ENCODE data around the gene TMEM217.

TMEM217 gene

DNA sequence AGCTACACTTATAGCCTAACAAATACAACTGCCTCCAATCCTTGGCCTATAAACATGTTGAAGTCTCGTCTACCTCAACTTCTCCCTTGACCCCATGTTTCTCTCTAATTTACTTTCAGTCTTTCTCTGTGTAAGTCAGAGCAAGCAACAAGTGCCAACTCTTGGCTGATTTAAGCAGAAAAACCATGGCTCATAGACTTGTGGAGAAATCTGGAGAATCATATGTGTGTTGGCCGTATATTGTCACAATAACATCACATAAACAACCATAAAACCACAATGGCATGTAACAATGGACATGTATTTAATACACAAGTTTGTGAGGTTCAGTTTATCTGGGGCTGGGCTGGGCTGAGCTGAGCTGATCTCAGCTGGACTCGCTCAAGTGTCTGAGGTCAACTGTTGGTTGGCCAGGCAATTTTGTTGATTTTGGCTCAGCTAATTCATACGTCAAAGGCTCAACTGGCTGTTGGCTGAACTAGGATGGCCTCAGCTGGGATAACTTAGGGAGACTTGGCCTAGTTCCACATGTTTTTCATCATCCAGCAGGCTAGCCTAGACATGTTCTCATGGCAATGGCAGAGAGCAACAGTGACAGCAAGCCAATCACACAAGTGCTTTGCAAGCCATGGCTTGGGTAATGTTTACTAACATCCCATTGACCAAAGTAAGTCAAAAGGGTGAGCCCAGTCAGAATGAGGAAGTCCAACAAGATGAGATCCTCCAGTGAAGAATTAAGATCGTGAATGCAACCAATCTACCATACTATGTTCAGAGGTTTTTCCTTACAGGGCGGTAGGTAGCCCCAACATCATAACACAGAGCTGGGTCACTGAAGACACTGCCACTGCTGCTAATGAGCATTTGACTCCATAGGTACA lies 13.3 kb downstream of the TMEM217 start:
- no peaks in the 10 kb centered on the region for H3K9me3 Mint-ChIP-seq

DNA sequence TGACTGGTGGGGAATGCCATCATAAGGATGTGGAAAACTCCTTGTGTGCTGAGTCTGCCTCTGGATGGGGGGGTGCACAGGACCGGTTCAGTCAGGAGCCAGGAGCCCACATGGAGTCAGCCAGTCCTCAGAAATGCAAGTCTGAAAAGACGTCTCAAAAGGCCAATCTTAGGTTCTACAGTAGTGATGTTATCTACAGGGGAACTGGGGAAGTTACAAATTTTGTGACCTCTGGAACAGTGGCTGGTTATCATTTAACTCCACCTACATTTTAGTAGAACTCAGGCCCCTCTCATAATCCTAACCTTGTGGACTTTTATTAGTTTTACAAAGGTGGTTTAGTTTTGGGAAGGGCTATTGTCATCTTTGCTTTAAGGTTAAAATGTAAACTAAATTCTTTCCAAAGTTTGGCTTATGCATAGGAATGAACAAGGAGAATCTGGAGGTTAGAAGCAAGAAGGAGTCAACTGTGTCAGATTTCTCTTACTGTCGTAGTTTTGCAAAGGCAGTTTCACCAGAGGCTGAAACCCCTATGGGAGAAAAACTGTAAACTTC lies 14.1 kb downstream of the TMEM217 start:
- Mint-ChIP-seq H3K9me3 (no peaks in the 10 kb centered on the region), H3K27me3 (peaks cover 3% of the 10 kb centered on the region), H3K4me1 (ENCODE audit: low read depth) (peaks cover 36% of the 10 kb centered on the region), H3K4me3 (no peak overlapping the region), H3K36me3 (ENCODE audit: low read depth) (no peaks in the 10 kb centered on the region), H3K27ac (peak overlapping the region; percentile 20)
- intact Hi-C loops (cut with micrococcal nuclease) = no loop called here

More for the DNA sequence above, 13.3 kb downstream of the TMEM217 start:
- Mint-ChIP-seq H3K4me1 (ENCODE audit: low read depth) (peaks cover 33% of the 10 kb centered on the region), H3K27me3 (peaks cover 3% of the 10 kb centered on the region), H3K36me3 (ENCODE audit: low read depth) (no peaks in the 10 kb centered on the region), H3K4me3 (no peak overlapping the region), H3K27ac (no peak overlapping the region)
- intact Hi-C loops (cut with micrococcal nuclease) = no loop called here

DNA sequence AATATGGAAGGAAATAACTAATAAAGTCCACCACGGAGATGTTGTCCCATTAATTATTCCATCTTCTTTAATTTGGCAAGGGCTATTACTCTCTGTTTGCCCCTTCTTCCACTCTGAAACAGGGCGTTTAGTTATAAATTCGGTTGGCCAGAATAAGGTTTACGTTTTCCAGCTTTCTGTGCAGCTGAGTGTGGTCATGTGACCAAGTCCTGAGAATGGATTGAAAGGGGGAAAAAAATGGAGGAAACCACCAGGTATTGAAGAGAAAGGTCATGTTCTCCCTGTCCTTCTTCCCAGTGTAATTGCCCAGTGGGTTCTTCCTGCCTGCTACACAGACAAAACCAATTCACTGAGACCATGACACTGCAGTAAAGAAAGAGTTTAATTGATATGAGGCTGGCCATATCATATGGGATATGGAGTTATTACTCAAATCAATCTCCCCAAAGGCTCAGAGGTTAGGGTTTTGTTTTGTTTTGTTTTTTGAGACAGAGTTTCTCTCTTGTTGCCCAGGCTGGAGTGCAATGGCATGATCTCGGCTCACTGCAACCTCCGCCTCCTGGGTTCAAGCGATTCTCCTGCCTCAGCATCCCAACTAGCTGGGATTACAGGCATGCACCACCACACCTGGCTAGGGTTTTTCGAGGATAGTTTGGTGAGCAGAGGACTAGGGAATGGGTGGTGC lies 14.7 kb downstream of the TMEM217 start:
- H3K9me3 Mint-ChIP-seq = no peaks in the 10 kb centered on the region
- H3K4me3 Mint-ChIP-seq = no peak overlapping the region
- intact Hi-C loops (cut with micrococcal nuclease) = no loop called here
- H3K4me1 Mint-ChIP-seq (ENCODE audit: low read depth) = peaks cover 39% of the 10 kb centered on the region
- peaks cover 3% of the 10 kb centered on the region for H3K27me3 Mint-ChIP-seq
- H3K36me3 Mint-ChIP-seq (ENCODE audit: low read depth) = no peaks in the 10 kb centered on the region
- H3K27ac Mint-ChIP-seq = peak overlapping the region; percentile 20

DNA sequence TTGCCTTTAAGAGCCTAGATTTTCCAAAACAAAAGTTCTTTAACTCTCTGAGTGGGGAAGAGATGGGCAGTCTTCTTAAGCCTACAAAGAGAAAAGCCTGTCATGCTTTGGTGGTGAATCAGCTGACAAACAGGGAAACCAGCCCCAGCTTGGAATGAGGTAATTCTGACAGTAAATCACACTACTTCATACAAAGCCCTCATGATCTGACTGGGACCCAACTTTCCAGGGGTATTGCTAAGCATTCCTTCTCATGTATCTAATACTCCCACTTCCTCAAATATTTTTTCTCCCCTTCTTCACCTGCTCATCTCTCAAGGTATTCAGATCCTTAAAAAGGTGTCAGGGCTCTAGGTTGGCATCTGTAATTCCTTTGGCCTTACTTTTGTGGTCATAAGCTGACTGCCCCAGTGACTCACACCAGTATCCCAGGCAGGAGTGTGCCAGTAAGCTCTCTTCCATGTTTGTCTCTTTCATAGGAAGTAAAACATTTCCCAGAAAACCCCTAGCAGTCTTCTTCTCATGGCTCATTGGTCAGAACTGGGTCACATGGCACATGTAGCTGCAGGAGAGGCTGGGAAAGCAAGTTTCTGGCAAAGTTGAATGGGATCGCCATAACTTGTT lies 15.4 kb downstream of the TMEM217 start:
- intact Hi-C loops (cut with micrococcal nuclease) = loop anchor here (1.0 kb wide), 1 partner anchor 192 kb away; no protein-coding TSS in a partner anchor

DNA sequence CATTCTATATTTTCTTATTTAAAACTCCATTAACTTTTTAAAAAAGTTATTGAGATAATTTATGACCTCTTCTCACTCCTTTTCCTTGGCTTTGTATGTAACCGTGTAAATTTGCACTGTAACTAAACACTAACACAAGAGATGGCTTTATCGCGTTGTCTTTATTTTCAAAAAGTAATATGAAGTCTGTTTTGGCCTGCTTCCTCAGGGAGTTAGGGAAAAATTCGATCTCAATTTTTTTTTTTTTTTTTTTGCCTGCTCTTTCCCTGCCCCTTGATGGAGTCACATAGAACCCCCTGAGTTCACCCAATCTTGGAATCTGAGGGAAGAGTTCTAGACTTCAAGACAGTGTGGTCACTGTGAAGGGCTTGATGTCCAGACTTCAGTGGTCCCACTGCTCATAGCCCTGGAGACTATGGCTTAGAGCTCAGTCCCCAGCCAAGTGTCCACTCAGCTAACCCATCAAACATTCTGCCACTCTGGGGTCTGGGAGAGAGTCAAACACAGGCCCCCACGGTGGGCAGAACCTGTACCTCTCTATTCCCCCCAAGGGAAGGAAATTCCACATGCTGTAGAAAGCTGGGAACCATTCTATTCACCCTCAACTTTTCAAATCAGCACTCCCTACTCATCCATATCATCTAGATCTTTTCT lies 16.0 kb downstream of the TMEM217 start:
- Mint-ChIP-seq H3K27ac (peak overlapping the region; percentile 82), H3K4me1 (ENCODE audit: low read depth) (peaks cover 51% of the 10 kb centered on the region), H3K9me3 (no peaks in the 10 kb centered on the region), H3K27me3 (peaks cover 3% of the 10 kb centered on the region), H3K4me3 (no peak overlapping the region), H3K36me3 (ENCODE audit: low read depth) (no peaks in the 10 kb centered on the region)
- intact Hi-C loops (cut with micrococcal nuclease) = loop anchor here (1.0 to 2.0 kb wide), 2 partner anchors 15 to 192 kb away; partner anchors contain the start of gene TBC1D22B

More for the DNA sequence above, 15.4 kb downstream of the TMEM217 start:
- Mint-ChIP-seq H3K4me1 (ENCODE audit: low read depth) (peaks cover 45% of the 10 kb centered on the region), H3K36me3 (ENCODE audit: low read depth) (no peaks in the 10 kb centered on the region), H3K4me3 (no peak overlapping the region), H3K27me3 (peaks cover 3% of the 10 kb centered on the region), H3K27ac (peak overlapping the region; percentile 82), H3K9me3 (no peaks in the 10 kb centered on the region)

DNA sequence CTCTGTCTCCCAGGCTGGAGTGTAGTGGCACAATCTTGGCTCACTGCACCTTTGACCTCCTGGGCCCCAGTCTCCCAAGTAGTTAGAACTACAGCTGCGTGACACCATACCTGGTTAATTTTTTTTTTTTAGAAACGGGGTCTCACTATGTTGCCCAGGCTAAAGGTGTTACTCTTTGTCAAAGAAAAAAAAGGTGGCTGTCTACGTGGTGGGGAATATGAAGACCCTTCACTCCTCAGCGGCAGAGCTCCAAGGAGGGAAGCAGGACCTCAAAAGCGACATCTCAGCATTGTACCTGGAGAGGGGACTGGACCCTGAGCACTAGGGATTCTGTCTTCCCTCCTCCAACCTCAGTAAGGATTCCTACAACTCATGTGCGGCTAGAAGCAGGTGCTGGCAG lies 16.8 kb downstream of the TMEM217 start:
- no peak overlapping the region for H3K27ac Mint-ChIP-seq
- no peaks in the 10 kb centered on the region for H3K9me3 Mint-ChIP-seq
- intact Hi-C loops (cut with micrococcal nuclease) = loop anchor here (2.0 kb wide), 1 partner anchor 16 kb away; the partner anchor contains the start of gene TBC1D22B
- H3K36me3 Mint-ChIP-seq (ENCODE audit: low read depth) = no peaks in the 10 kb centered on the region
- peaks cover 54% of the 10 kb centered on the region for H3K4me1 Mint-ChIP-seq (ENCODE audit: low read depth)
- H3K27me3 Mint-ChIP-seq = peaks cover 2% of the 10 kb centered on the region
- no peak overlapping the region for H3K4me3 Mint-ChIP-seq

DNA sequence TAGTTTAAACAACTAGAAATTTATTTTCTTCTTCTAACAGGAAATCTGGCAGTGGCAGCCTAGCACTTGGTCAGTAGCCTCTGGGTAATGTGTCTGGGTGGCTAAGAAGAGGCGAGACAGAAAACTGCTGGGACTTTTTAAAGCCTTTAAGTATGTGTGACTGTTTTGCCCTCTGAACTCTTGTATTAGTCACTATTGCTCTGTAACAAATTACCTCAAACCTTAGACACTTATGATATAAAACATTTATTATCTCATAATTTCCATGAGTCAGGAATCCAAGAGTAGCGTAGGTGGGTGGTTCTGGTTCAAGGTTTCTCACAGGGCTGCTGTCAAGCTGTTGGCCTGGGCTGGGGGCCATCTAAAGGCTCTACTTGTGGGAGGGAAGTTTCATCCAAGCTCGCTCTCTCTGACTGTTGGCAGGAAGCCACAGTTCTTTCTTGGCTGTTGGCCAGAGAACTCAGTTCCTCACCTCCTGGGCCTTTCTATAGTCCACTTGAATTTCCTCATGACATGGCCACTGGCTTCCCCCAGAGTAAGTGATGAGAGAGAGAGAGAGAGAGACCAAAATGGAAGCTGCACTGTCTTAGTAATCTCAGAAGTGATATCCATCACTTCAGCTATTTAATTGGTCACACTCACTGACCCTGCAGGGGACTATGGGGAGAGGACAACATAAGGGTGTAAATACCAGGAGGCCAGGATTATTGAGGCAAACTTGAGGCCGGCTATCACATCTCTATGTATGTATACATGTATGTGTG lies 17.8 kb downstream of the TMEM217 start:
- Mint-ChIP-seq H3K36me3 (ENCODE audit: low read depth) (no peaks in the 10 kb centered on the region), H3K27ac (peak overlapping the region; percentile 74), H3K27me3 (no peaks in the 10 kb centered on the region), H3K9me3 (no peaks in the 10 kb centered on the region), H3K4me1 (ENCODE audit: low read depth) (peaks cover 48% of the 10 kb centered on the region), H3K4me3 (no peak overlapping the region)
- intact Hi-C loops (cut with micrococcal nuclease) = loop anchor here (2.0 kb wide), 1 partner anchor 17 kb away; the partner anchor contains the start of gene TBC1D22B

DNA sequence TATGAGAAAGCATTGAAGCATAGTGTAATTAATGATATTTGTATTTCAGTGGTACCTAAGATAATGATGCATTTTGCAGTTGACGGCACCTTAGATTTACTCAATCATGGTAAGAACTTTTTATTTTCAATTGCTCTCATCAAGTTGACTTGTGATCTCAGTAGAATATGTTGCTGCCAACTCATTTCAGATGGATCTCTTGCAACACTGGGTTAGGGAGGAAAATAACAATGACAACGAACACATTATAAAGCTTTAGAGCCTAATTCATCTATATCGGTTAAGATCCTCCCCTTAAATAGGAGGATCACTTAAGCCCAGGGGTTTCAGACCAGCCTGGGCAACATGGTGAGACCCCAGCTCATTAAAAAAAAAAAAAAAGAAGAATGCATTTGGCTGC lies 18.4 kb downstream of the TMEM217 start:
- intact Hi-C loops (cut with micrococcal nuclease) = no loop called here
- Mint-ChIP-seq H3K27me3 (no peaks in the 10 kb centered on the region), H3K4me3 (no peak overlapping the region), H3K9me3 (no peaks in the 10 kb centered on the region), H3K36me3 (ENCODE audit: low read depth) (no peaks in the 10 kb centered on the region), H3K4me1 (ENCODE audit: low read depth) (peaks cover 43% of the 10 kb centered on the region), H3K27ac (peak overlapping the region; percentile 74)

DNA sequence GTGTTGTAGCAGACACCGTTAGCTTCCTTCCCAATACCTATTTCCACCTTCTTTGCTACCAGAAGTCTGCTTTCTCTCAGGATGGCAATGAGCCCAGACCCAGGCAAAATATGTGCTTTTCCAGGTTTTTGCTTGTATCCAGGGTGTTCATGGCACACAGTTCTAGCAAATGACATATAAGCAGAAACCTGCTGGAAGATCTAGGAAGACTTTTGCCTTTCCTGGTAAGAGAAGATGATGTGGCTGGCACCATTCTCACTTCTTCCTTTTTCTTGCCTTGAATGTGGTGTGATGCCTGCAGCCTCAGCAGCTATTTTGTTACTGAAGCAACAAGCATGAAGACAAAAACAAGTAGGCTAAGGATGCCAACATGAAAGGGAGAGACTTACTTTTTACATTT lies 19.6 kb downstream of the TMEM217 start:
- H3K27ac Mint-ChIP-seq = peak overlapping the region; percentile 37
- no peak overlapping the region for H3K4me3 Mint-ChIP-seq
- peaks cover 43% of the 10 kb centered on the region for H3K4me1 Mint-ChIP-seq (ENCODE audit: low read depth)
- no peaks in the 10 kb centered on the region for H3K9me3 Mint-ChIP-seq
- H3K36me3 Mint-ChIP-seq (ENCODE audit: low read depth) = no peaks in the 10 kb centered on the region
- no peaks in the 10 kb centered on the region for H3K27me3 Mint-ChIP-seq
- intact Hi-C loops (cut with micrococcal nuclease) = no loop called here

DNA sequence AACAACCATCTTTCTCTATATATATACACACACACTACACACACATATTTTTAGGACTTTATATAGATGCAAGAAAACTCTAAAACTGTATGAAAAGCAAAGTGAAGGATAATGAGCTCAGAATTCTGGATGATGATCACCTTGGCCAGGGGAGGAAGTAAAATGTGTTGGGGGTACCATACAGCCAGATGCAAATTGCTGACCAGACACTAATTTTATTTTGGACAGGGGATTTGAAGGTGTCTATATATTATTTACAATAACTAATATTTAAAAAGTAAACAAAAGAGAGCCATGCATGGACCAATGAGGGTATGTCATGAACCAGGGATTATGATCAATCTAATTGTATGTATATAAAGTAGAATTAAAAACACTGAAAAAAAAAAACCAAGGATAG lies 20.2 kb downstream of the TMEM217 start:
- Mint-ChIP-seq H3K36me3 (ENCODE audit: low read depth) (no peaks in the 10 kb centered on the region), H3K27ac (no peak overlapping the region), H3K27me3 (peaks cover 2% of the 10 kb centered on the region), H3K4me1 (ENCODE audit: low read depth) (peaks cover 43% of the 10 kb centered on the region), H3K4me3 (no peak overlapping the region), H3K9me3 (no peaks in the 10 kb centered on the region)
- intact Hi-C loops (cut with micrococcal nuclease) = no loop called here

DNA sequence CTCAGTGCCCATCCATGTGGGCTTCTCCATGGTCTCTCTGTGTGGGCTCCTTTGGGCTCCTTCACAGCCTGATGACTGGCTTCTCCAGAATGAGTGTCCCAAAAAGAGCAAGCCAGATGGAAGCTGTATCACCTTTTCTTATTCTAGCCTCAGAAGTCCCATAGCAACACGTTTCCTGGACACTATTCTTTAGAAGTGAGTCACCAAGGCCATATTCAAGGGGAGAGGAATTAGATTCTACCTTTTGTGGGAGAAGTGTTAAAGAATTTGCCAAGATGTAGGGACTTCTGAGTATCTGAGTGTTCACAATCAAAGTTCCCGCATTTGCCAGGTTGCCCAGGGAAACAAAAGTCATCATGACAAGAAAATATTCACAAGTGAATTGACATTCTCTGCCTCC lies 21.0 kb downstream of the TMEM217 start:
- intact Hi-C loops (cut with micrococcal nuclease) = no loop called here
- H3K9me3 Mint-ChIP-seq = no peaks in the 10 kb centered on the region
- peaks cover 2% of the 10 kb centered on the region for H3K27me3 Mint-ChIP-seq
- no peak overlapping the region for H3K27ac Mint-ChIP-seq
- H3K4me3 Mint-ChIP-seq = no peak overlapping the region
- no peaks in the 10 kb centered on the region for H3K36me3 Mint-ChIP-seq (ENCODE audit: low read depth)
- H3K4me1 Mint-ChIP-seq (ENCODE audit: low read depth) = peaks cover 43% of the 10 kb centered on the region

DNA sequence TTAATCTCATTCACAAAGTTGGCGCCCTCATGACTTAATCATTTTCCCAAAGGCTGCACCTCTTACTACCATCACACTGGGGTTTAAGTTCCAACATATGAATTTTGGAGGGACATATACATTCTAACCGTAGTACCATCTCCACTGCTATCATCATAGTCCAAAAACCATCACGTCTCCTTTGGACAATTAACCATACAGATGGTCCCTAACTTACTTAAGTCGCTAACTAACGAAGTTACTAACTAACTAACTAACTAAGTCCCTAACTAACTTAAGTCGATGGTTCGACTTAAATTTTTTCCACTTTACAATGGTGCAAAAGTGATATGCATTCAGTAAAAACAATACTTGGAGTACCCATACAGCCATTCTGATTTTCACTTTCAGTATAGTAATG lies 24.4 kb downstream of the TMEM217 start:
- peaks cover 29% of the 10 kb centered on the region for H3K4me1 Mint-ChIP-seq (ENCODE audit: low read depth)
- H3K9me3 Mint-ChIP-seq = no peaks in the 10 kb centered on the region
- no peak overlapping the region for H3K4me3 Mint-ChIP-seq
- H3K27ac Mint-ChIP-seq = no peak overlapping the region
- H3K27me3 Mint-ChIP-seq = peaks cover 2% of the 10 kb centered on the region
- intact Hi-C loops (cut with micrococcal nuclease) = no loop called here
- H3K36me3 Mint-ChIP-seq (ENCODE audit: low read depth) = no peaks in the 10 kb centered on the region

All from dendritic cell treated with granulocyte-macrophage colony-stimulating factor and Interleukin-4, amounts not matched to agents 40 ng/mL and 50 ng/mL, for 4 days (primary cell).